Body of pancreas (tissue), 4 donors: ENCODE data around the gene RASD1.

Source experiments
- POLR2A ChIP-seq, 3 donors: fragments of 450-650 bp; IDR thresholded peaks; one replicate each; pipeline ENCODE4 v1.6.1; 2016; ENCODE audit warnings: antibody characterized with exemption in 3 of 3, mild to moderate bottlenecking in 2 of 3
- TF ChIP-seq, protein P1 (sequence below), 7 experiments: fragments of 450-650 bp in 4 of 7; fragments of 200-600 bp in 3 of 7; sonication (generic) in 3 of 7; IDR thresholded peaks; one replicate each; pipeline ENCODE4 v1.5.1; 2016 to 2019; ENCODE audit warnings: antibody characterized with exemption in 7 of 7

DNA sequence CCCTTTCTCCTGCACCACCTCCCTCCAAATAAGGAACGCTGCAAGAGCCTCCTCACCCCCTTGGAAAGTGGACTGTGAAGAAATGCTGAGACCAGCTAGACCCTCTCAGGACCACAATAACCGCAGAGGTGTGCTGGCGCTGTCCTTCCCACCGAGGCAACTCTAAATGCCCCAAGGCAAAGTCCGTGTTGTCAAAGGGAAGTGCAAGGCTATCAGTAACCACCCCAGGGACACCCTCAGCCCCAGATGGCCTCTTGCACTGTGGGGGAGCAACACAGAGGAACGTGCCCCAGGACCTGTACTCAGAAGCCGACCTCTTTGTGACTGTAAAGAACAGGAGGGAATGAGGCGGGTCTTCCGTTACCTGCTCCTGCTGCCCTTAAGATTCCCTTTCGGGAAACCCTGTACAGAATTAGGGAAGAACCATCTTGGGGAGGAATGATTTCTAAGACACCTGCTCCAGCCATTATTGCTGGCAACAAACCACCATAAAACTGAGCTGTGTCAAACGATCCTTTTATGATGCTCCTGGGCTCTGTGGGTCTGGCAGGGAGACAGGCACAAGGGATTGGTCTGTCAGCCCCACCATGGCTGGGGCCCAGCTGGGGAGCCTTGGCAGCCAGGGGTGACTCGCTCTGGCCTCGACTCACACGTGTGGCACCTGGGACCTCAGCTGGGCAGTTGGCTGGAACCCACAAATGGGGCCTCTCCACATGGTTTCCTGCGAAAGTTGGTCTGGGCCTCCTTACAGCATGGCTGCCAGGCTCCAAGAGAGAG is 34.0 kb downstream of the RASD1 start:
- TF ChIP-seq, protein P1, sequence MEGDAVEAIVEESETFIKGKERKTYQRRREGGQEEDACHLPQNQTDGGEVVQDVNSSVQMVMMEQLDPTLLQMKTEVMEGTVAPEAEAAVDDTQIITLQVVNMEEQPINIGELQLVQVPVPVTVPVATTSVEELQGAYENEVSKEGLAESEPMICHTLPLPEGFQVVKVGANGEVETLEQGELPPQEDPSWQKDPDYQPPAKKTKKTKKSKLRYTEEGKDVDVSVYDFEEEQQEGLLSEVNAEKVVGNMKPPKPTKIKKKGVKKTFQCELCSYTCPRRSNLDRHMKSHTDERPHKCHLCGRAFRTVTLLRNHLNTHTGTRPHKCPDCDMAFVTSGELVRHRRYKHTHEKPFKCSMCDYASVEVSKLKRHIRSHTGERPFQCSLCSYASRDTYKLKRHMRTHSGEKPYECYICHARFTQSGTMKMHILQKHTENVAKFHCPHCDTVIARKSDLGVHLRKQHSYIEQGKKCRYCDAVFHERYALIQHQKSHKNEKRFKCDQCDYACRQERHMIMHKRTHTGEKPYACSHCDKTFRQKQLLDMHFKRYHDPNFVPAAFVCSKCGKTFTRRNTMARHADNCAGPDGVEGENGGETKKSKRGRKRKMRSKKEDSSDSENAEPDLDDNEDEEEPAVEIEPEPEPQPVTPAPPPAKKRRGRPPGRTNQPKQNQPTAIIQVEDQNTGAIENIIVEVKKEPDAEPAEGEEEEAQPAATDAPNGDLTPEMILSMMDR (IDR thresholded peaks at IDR 0.05), result no peak
- TF ChIP-seq POLR2A (IDR thresholded peaks at IDR 0.05), result no peak
